Subcutaneous abdominal adipose tissue (tissue), 5 donors: ENCODE data around the gene PCNP.
"Not testable (repeated sequence)": the region's sequence is repeated elsewhere in the genome, so short reads cannot be mapped to it uniquely, and the experiment has no call there.

ENCODE experiments used
- H3K27ac ChIP-seq: one replicate; pipeline ENCODE4 v1.7.0; 2013; ENCODE audit warnings: low read depth, mild to moderate bottlenecking, inconsistent platforms, low read length, moderate library complexity
- H3K27me3 ChIP-seq, 5 donors: one replicate each; pipeline ENCODE4 v1.7.0; 2013; ENCODE audit warnings: low read length in 5 of 5, inconsistent platforms in 1 of 5; ENCODE audit not compliant: control insufficient read depth in 5 of 5, insufficient read depth in 4 of 5
- H3K36me3 ChIP-seq, 5 donors: one replicate each; pipeline ENCODE4 v1.7.0; 2013; ENCODE audit warnings: low read length in 5 of 5; ENCODE audit not compliant: control insufficient read depth in 5 of 5, insufficient read depth in 5 of 5
- H3K4me1 ChIP-seq, 5 donors: one replicate each; pipeline ENCODE4 v1.7.0; 2013; ENCODE audit warnings: low read length in 5 of 5, mild to moderate bottlenecking in 3 of 5, moderate library complexity in 1 of 5; ENCODE audit not compliant: control insufficient read depth in 5 of 5, insufficient read depth in 5 of 5
- H3K4me3 ChIP-seq, 5 donors: one replicate each; pipeline ENCODE4 v1.7.0; 2013; ENCODE audit warnings: low read length in 5 of 5, low read depth in 1 of 5
- H3K9ac ChIP-seq, 5 donors: one replicate each; pipeline ENCODE4 v1.7.0; 2013; ENCODE audit warnings: low read length in 5 of 5, mild to moderate bottlenecking in 4 of 5, moderate library complexity in 3 of 5
- H3K9me3 ChIP-seq, 5 donors: one replicate each; pipeline ENCODE4 v1.7.0; 2013; ENCODE audit warnings: low read length in 5 of 5; ENCODE audit not compliant: control insufficient read depth in 5 of 5
- donor health status: healthy.
- donor health status: healthy.
- donor health status: healthy.
- donor health status: healthy.
- donor health status: healthy.

PCNP gene

DNA sequence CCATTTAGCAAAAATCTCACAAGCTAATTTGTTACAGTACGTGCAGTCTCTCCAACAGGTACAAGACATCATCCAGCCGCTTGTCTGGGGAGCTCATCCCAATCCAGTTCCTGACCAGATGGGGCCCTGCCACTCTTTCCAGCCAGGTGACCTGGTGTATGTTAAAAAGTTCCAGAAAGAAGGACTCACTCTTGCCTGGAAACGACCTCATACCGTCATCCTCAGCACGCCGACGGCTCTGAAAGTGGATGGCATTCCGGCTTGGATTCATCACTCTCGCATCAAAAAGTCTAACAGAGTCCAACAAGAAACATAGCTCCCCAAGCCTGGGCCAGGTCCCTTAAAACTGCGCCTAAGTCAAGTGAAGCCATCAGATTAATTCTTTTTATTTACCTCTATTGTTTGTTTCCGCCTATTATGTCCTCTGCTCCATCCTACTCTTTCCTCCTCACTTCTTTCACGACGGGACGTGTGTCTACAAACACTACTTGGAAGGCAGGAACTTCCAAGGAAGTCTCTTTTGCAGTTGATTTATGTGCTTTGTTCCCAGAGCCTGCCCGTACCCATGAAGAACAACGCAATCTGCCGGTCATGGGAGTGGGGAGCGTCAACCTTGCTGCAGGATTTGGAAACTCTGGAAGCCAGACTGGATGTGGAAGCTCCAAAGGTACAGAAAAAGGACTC, 65.4 kb downstream of the PCNP start:
- no peaks in the 10 kb centered on the region for H3K27me3 ChIP-seq
- H3K4me1 ChIP-seq = peaks cover 0 to 4% (median 0%) of the 10 kb centered on the region in 5 donors
- H3K4me3 ChIP-seq = no peak overlapping the region
- no peaks in the 10 kb centered on the region for H3K36me3 ChIP-seq
- H3K27ac ChIP-seq = no peak overlapping the region
- no peaks in the 10 kb centered on the region for H3K9me3 ChIP-seq
- no peak overlapping the region for H3K9ac ChIP-seq

DNA sequence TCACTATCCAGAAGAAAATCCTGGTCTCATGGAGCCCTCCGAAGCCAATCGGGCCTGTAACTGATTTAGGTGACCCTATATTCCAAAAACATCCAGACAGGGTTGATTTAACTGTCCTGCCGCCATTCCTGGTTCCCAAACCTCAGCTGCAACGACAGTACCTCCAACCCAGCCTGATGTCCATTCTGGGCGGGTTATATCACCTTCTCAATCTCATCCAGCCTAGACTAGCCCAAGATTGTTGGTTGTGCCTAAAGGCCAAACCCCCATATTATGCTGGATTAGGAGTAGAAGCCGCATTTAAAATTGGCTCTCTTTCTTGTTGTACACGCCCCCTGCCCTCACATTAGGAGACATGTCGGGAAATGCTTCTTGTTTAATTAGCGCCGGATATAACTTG, 66.3 kb downstream of the PCNP start:
- H3K27me3 ChIP-seq = no peaks in the 10 kb centered on the region
- no peak overlapping the region for H3K4me3 ChIP-seq
- no peaks in the 10 kb centered on the region for H3K36me3 ChIP-seq
- H3K27ac ChIP-seq = no peak overlapping the region
- peaks cover 0 to 4% (median 0%) of the 10 kb centered on the region in 5 donors for H3K4me1 ChIP-seq
- H3K9me3 ChIP-seq = no peaks in the 10 kb centered on the region
- H3K9ac ChIP-seq = no peak overlapping the region

DNA sequence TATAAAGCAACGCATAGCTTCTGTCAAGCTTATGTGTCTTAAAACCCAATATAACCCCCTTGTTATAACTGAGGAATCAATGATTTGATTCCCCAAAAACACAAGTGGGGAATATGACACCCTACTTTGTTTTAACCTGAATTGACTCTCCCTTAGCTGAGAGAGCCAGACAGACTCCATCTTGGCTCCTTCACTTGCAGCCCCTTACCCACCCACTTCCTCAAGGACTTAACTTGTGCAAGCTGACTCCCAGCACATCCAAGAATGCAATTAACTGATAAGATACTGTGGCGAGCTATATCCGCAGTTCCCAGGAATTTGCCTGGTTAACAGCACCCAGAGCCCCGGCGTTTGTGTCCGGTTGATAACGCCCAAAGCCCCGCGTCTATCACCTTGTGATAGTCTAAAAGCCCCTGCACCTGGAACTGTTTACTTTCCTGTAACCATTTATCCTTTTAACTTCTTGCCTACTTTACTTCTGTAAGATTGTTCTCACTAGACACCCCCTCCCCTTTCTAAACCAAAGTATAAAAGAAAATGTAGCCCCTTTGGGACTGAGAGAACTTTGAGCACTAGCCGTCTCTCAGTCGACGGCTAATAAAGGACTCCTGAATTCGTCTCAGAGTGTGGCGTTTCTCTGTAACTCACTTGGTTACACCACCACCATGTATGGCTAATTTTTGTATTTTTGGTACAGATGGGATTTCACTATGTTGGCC, 67.6 kb downstream of the PCNP start:
- H3K9ac ChIP-seq, H3K27ac ChIP-seq, H3K27me3 ChIP-seq, H3K4me3 ChIP-seq, H3K36me3 ChIP-seq, H3K9me3 ChIP-seq, H3K4me1 ChIP-seq: not testable (repeated sequence)

- Histone ChIP-seq H3K4me1 (no peaks in the 10 kb centered on the region), H3K9ac (no peak overlapping the region), H3K36me3 (no peaks in the 10 kb centered on the region), H3K9me3 (no peaks in the 10 kb centered on the region), H3K27ac (no peak overlapping the region), H3K27me3 (no peaks in the 10 kb centered on the region), H3K4me3 (no peak overlapping the region)
These were observed 68.5 kb downstream of the PCNP start for GRCh38 chr3:101642441-101642840.

GRCh38 chr3:101643009-101643844, 69.2 kb downstream of the PCNP start:
- no peaks in the 10 kb centered on the region for H3K9me3 ChIP-seq
- no peak overlapping the region for H3K27ac ChIP-seq
- no peak overlapping the region for H3K4me3 ChIP-seq

More at GRCh38 chr3:101643009-101643844, 69.2 kb downstream of the PCNP start:
- no peaks in the 10 kb centered on the region for H3K4me1 ChIP-seq
- H3K27me3 ChIP-seq = no peaks in the 10 kb centered on the region
- H3K9ac ChIP-seq = no peak overlapping the region
- H3K36me3 ChIP-seq = peaks cover 2 to 6% (median 3%) of the 10 kb centered on the region in 5 donors
